ENCODE results near the gene SUN3. TPM values are rescaled to one million over a fixed set of nuclear protein-coding genes. Genes with fewer than 3 reads are reported as not detected.
"Not testable (repeated sequence)": the region's sequence is repeated elsewhere in the genome, so short reads cannot be mapped to it uniquely, and the experiment has no call there.

SUN3 gene
- total and polyA plus RNA-seq, 4 donors, result not detected

DNA sequence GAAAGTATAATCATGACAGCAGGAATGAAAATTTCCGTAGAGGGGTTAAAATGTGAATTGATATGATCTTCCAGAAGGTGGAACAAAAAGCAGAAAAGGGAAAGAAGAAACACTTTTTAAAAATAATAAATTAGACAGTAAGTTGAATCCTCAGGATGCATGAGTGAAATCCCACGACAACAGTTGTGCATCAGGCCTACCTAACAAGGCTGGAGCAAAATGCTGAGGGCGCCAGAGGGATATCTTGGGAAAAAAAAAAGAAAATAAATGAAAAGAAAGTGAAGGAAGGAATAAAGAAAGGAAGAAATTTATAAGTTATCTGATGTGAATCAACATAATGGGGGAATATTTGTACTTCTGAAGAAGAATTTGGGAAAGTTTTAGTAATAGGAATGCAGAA lies 36.5 kb downstream of the SUN3 start:
- Histone ChIP-seq H3K4me3 (ENCODE audit: low read length in 2 of 2) (no peak overlapping the region), H3K4me1 (ENCODE audit: control insufficient read depth in 1 of 2, insufficient read depth in 2 of 2, low read length in 2 of 2) (no peaks in the 10 kb centered on the region), H3K27me3 (ENCODE audit: control insufficient read depth in 1 of 2, insufficient read depth in 2 of 2, low read length in 1 of 2) (no peaks in the 10 kb centered on the region), H3K36me3 (ENCODE audit: control insufficient read depth in 1 of 2, insufficient read depth in 2 of 2, low read length in 1 of 2) (no peaks in the 10 kb centered on the region), H3K27ac (ENCODE audit: low read depth in 1 of 2, low read length in 2 of 2) (no peak overlapping the region), H3K9me3 (ENCODE audit: control insufficient read depth, low read length) (no peaks in the 10 kb centered on the region)
- ATAC-seq (ENCODE audit: low FRiP score) (no peak), DNase-seq (no peak)
- intact Hi-C loops (cut with DNase I), result loop anchor here in 1 of 2 donors (5.0 kb wide), 1 partner anchor 45 kb away; the partner anchor contains the start of gene PKD1L1
- 82 to 89% methylated on average over 3 of the region's 3 CpGs for WGBS, 2 donors

GRCh38 chr7:47991741-47992311 lies 37.1 kb downstream of the SUN3 start:
- WGBS, 2 donors, result 2 to 7% methylated on average over 22 to 26 of the region's 26 CpGs
- intact Hi-C loops (cut with DNase I), result loop anchor here (1.0 to 5.0 kb wide), 3 partner anchors 45 to 119 kb away; partner anchors contain the start of gene PKD1L1 (in 1 of the 2)
- peak overlapping the region; percentile 0 to 35 for H3K4me3 ChIP-seq (ENCODE audit: low read length in 2 of 2)
- peak; percentile 94 for DNase-seq
- H3K27ac ChIP-seq (ENCODE audit: low read depth in 1 of 2, low read length in 2 of 2), result no peak overlapping the region
- no peaks in the 10 kb centered on the region for H3K9me3 ChIP-seq (ENCODE audit: control insufficient read depth, low read length)
- H3K36me3 ChIP-seq (ENCODE audit: control insufficient read depth in 1 of 2, insufficient read depth in 2 of 2, low read length in 1 of 2), result no peaks in the 10 kb centered on the region
- peak; percentile 95 for ATAC-seq (ENCODE audit: low FRiP score)
- no peaks in the 10 kb centered on the region for H3K4me1 ChIP-seq (ENCODE audit: control insufficient read depth in 1 of 2, insufficient read depth in 2 of 2, low read length in 2 of 2)
- H3K27me3 ChIP-seq (ENCODE audit: control insufficient read depth in 1 of 2, insufficient read depth in 2 of 2, low read length in 1 of 2), result no peaks in the 10 kb centered on the region

GRCh38 chr7:47991270-47991669 lies 37.6 kb downstream of the SUN3 start:
- Histone ChIP-seq H3K4me3 (ENCODE audit: low read length in 2 of 2) (no peak overlapping the region), H3K36me3 (ENCODE audit: control insufficient read depth in 1 of 2, insufficient read depth in 2 of 2, low read length in 1 of 2) (no peaks in the 10 kb centered on the region), H3K4me1 (ENCODE audit: control insufficient read depth in 1 of 2, insufficient read depth in 2 of 2, low read length in 2 of 2) (no peaks in the 10 kb centered on the region), H3K9me3 (ENCODE audit: control insufficient read depth, low read length) (no peaks in the 10 kb centered on the region), H3K27ac (ENCODE audit: low read depth in 1 of 2, low read length in 2 of 2) (no peak overlapping the region), H3K27me3 (ENCODE audit: control insufficient read depth in 1 of 2, insufficient read depth in 2 of 2, low read length in 1 of 2) (no peaks in the 10 kb centered on the region)
- intact Hi-C loops (cut with DNase I), result loop anchor here (1.0 to 5.0 kb wide), 3 partner anchors 44 to 120 kb away; partner anchors contain the start of gene PKD1L1 (in 1 of the 2)
- no peak for DNase-seq
- WGBS, 2 donors, result 89 to 94% methylated on average over 1 of the region's 1 CpG
- ATAC-seq (ENCODE audit: low FRiP score), result no peak

- Histone ChIP-seq H3K9me3 (ENCODE audit: control insufficient read depth, low read length) (no peaks in the 10 kb centered on the region), H3K27me3 (ENCODE audit: control insufficient read depth in 1 of 2, insufficient read depth in 2 of 2, low read length in 1 of 2) (no peaks in the 10 kb centered on the region), H3K27ac (ENCODE audit: low read depth in 1 of 2, low read length in 2 of 2) (no peak overlapping the region), H3K36me3 (ENCODE audit: control insufficient read depth in 1 of 2, insufficient read depth in 2 of 2, low read length in 1 of 2) (no peaks in the 10 kb centered on the region), H3K4me3 (ENCODE audit: low read length in 2 of 2) (no peak overlapping the region), H3K4me1 (ENCODE audit: control insufficient read depth in 1 of 2, insufficient read depth in 2 of 2, low read length in 2 of 2) (no peaks in the 10 kb centered on the region)
- intact Hi-C loops (cut with DNase I), result loop anchor here (2.0 to 5.0 kb wide), 2 partner anchors 43 to 120 kb away; partner anchors contain the start of gene PKD1L1 (in 1 of the 2)
- WGBS, 2 donors, result 95 to 96% methylated on average over 5 of the region's 5 CpGs
- ATAC-seq (ENCODE audit: low FRiP score) (no peak), DNase-seq (no peak)
These were observed 38.3 kb downstream of the SUN3 start for GRCh38 chr7:47990592-47990991.

DNA sequence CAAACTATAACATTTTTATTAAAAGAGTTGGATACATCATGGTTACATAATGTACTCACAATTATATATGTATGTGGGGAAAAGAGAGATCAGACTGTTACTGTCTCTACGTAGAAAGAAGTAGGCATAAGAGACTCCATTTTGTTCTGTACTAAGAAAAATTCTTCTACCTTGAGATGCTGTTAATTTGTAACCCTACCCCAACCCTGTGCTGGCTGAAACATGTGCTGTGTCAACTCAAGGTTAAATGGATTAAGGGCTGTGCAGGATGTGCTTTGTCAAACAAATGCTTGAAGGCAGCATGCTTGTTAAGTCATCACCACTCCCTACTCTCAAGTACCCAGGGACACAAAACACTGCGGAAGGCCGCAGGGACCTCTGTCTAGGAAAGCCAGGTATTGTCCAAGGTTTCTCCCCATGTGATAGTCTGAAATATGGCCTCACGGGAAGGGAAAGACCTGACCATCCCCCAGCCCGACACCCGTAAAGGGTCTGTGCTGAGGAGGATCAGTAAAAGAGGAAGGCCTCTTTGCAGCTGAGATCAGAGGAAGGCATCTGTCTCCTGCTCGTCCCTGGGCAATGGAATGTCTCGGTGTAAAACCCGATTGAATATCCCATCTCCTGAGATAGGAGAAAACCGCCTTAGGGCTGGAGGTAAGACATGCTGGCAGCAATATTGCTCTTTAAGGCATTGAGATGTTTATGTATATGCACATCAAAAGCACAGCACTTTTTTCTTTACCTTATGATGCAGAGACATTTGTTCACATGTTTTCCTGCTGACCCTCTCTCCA lies 39.1 kb downstream of the SUN3 start:
- H3K27ac ChIP-seq (ENCODE audit: low read depth in 1 of 2, low read length in 2 of 2); ATAC-seq (ENCODE audit: low FRiP score); H3K36me3 ChIP-seq (ENCODE audit: control insufficient read depth in 1 of 2, insufficient read depth in 2 of 2, low read length in 1 of 2); H3K27me3 ChIP-seq (ENCODE audit: control insufficient read depth in 1 of 2, insufficient read depth in 2 of 2, low read length in 1 of 2); H3K9me3 ChIP-seq (ENCODE audit: control insufficient read depth, low read length); H3K4me1 ChIP-seq (ENCODE audit: control insufficient read depth in 1 of 2, insufficient read depth in 2 of 2, low read length in 2 of 2); H3K4me3 ChIP-seq (ENCODE audit: low read length in 2 of 2); DNase-seq: not testable (repeated sequence)
- intact Hi-C loops (cut with DNase I), result loop anchor here (2.0 to 10.0 kb wide), 3 partner anchors 43 to 121 kb away; partner anchors contain the start of genes C7orf57 (in 1 of the 2) and PKD1L1 (in 1 of the 2)
- 80 to 81% methylated on average over 10 of the region's 10 CpGs for WGBS, 2 donors

DNA sequence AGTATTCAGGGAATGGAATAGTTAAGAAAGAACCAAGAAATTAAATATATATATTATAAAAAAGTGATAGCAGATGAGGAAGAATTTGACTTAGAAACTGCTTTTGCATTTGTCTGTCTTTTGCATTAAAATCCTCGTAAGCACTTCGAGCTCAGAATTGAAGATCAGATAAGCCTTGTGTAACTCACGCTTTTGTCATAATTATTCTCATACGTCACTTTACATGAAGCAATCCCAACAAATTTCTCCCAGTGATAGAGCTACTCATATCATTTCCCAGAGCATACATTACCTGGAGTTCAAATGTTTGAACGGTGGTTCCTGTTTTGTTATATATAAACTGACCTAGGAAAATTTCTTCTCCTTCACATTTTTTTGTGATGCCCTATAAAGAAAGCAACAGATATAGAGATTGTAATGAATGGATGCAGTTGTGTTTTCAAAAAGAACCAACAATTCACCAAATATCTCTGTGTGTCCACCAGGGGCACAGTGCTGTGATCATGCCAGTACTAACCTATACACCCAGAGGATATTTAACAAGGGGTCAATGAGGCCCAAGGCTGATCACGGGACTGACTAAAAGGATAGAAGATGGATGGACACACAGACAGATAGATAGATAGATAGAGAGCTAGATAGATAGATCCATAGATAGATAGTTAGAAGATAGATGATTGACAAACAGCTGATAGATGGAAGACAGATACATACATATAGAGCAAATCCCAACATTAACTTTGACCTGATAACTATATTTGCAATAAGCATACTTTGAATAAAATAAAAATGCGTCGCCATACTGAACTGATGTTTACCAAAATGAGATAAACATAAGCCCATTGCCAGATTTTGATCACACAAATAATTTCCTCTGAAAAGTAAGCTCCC lies 40.2 kb downstream of the SUN3 start:
- 75 to 76% methylated on average over 8 of the region's 8 CpGs for WGBS, 2 donors

GRCh38 chr7:47982610-47983009 lies 46.3 kb downstream of the SUN3 start:
- DNase-seq, result no peak
- 19 to 21% methylated on average over 2 of the region's 2 CpGs for WGBS, 2 donors
- Histone ChIP-seq H3K36me3 (ENCODE audit: control insufficient read depth in 1 of 2, insufficient read depth in 2 of 2, low read length in 1 of 2) (no peaks in the 10 kb centered on the region), H3K4me1 (ENCODE audit: control insufficient read depth in 1 of 2, insufficient read depth in 2 of 2, low read length in 2 of 2) (peaks cover 0 to 3% of the 10 kb centered on the region in 2 donors), H3K27me3 (ENCODE audit: control insufficient read depth in 1 of 2, insufficient read depth in 2 of 2, low read length in 1 of 2) (no peaks in the 10 kb centered on the region), H3K9me3 (ENCODE audit: control insufficient read depth, low read length) (no peaks in the 10 kb centered on the region), H3K4me3 (ENCODE audit: low read length in 2 of 2) (no peak overlapping the region), H3K27ac (ENCODE audit: low read depth in 1 of 2, low read length in 2 of 2) (no peak overlapping the region)
- intact Hi-C loops (cut with DNase I), result loop anchor here in 1 of 2 donors (10.0 kb wide), 1 partner anchor 52 kb away; the partner anchor contains the start of gene C7orf57
- ATAC-seq (ENCODE audit: low FRiP score), result no peak

More for the DNA sequence above, 40.2 kb downstream of the SUN3 start:
- DNase-seq (no peak), ATAC-seq (ENCODE audit: low FRiP score) (no peak)
- H3K27me3 ChIP-seq (ENCODE audit: control insufficient read depth in 1 of 2, insufficient read depth in 2 of 2, low read length in 1 of 2), result no peaks in the 10 kb centered on the region
- H3K4me1 ChIP-seq (ENCODE audit: control insufficient read depth in 1 of 2, insufficient read depth in 2 of 2, low read length in 2 of 2), result no peaks in the 10 kb centered on the region
- intact Hi-C loops (cut with DNase I), result loop anchor here in 1 of 2 donors (10.0 kb wide), 1 partner anchor 46 kb away; the partner anchor contains the start of gene C7orf57
- H3K4me3 ChIP-seq (ENCODE audit: low read length in 2 of 2), result no peak overlapping the region
- H3K9me3 ChIP-seq (ENCODE audit: control insufficient read depth, low read length), result no peaks in the 10 kb centered on the region
- H3K27ac ChIP-seq (ENCODE audit: low read depth in 1 of 2, low read length in 2 of 2), result no peak overlapping the region
- no peaks in the 10 kb centered on the region for H3K36me3 ChIP-seq (ENCODE audit: control insufficient read depth in 1 of 2, insufficient read depth in 2 of 2, low read length in 1 of 2)

- ATAC-seq (ENCODE audit: low FRiP score); H3K27ac ChIP-seq (ENCODE audit: low read depth in 1 of 2, low read length in 2 of 2); DNase-seq; H3K4me1 ChIP-seq (ENCODE audit: control insufficient read depth in 1 of 2, insufficient read depth in 2 of 2, low read length in 2 of 2); H3K27me3 ChIP-seq (ENCODE audit: control insufficient read depth in 1 of 2, insufficient read depth in 2 of 2, low read length in 1 of 2); H3K9me3 ChIP-seq (ENCODE audit: control insufficient read depth, low read length); H3K4me3 ChIP-seq (ENCODE audit: low read length in 2 of 2); H3K36me3 ChIP-seq (ENCODE audit: control insufficient read depth in 1 of 2, insufficient read depth in 2 of 2, low read length in 1 of 2): not testable (repeated sequence)
- WGBS, 2 donors, result 92 to 95% methylated on average over 4 of the region's 5 CpGs
- intact Hi-C loops (cut with DNase I), result loop anchor here in 1 of 2 donors (10.0 kb wide), 1 partner anchor 54 kb away; the partner anchor contains the start of gene C7orf57
These were observed 48.3 kb downstream of the SUN3 start for GRCh38 chr7:47980648-47981047.

All from aorta (tissue), 5 donors.